ENCODE data around the gene MUC5AC. TPM values are rescaled to one million over a fixed set of nuclear protein-coding genes. Genes with fewer than 3 reads are reported as not detected.

The MUC5AC gene
- total RNA-seq, 4 donors from 2014 or later, result not detected

DNA sequence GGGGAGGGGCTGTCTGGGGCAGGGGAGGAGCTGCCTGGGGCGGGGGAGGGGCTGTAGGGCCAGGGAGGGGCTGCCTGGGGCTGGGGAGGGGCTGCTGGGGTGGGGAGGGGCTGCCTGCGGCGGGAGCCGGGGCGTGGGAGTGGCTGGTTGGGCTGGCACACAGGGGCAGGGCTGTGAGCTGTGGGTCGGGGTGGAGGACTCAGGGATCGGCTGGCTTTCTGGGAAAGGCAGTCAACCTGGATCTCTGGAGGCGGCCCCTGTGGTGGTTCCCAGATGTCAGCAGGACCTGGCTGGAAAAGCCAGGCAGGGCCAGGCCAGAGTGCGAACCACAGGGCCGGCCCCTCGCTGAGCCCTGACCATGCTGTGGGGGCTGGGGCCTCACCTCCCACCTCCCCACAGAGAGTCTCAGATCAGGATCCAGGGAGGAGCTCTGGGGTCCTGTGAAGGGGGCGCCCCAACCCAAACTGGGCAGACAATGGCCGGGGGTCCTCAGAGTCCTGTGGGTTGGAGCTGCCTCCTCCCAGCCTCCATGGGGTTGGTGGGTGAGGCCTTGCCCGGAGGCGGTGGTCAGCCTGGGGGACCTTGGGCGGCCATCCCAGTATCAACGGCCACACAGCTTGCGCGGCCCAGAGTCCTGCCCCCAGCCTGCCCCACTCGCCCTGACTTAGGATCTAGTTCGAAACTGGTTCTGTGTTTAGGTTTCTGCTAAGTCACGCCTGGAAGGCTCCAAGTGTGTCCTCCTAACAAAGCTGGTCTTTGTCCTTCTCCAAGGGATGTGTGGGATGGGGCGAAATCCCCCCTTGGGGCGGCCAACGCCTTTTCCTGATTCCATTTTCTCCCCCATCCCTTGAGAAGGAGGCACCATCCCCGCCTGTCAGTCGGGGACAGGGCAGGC is 67.0 kb downstream of the MUC5AC start:
- H3K4me1 ChIP-seq, result no peaks in the 10 kb centered on the region
- in situ Hi-C loops (cut with MboI; ENCODE audit: low sequenced_read_pairs in 4 of 4) (loop anchor here in 3 of 4 donors (25.0 kb wide), 1 partner anchor 288 kb away; no protein-coding TSS in a partner anchor), intact Hi-C loops (cut with DNase I; ENCODE audit: low total_unique reads) (no loop called here)
- no peaks in the 10 kb centered on the region for H3K9me3 ChIP-seq
- no peaks in the 10 kb centered on the region for H3K36me3 ChIP-seq
- no peak for TF ChIP-seq CTCF (IDR thresholded peaks at IDR 0.05 in 4 of 5, conservative IDR thresholded peaks at IDR 0.05 in 1 of 5)
- TF ChIP-seq POLR2A (IDR thresholded peaks at IDR 0.05), result no peak
- no peak overlapping the region for H3K27ac ChIP-seq
- H3K27me3 ChIP-seq, result peaks cover 34 to 55% (median 54%) of the 10 kb centered on the region in 3 donors
- DNase-seq (no peak), ATAC-seq (no peak)
- H3K4me3 ChIP-seq, result no peak overlapping the region

- Histone ChIP-seq H3K4me1 (no peaks in the 10 kb centered on the region), H3K27me3 (peaks cover 27 to 53% (median 52%) of the 10 kb centered on the region in 3 donors), H3K36me3 (no peaks in the 10 kb centered on the region), H3K27ac (no peak overlapping the region), H3K4me3 (no peak overlapping the region), H3K9me3 (no peaks in the 10 kb centered on the region)
- in situ Hi-C loops (cut with MboI; ENCODE audit: low sequenced_read_pairs in 4 of 4) (no loop called here), intact Hi-C loops (cut with DNase I; ENCODE audit: low total_unique reads) (no loop called here)
- DNase-seq (no peak), ATAC-seq (no peak)
- TF ChIP-seq CTCF (IDR thresholded peaks at IDR 0.05 in 4 of 5, conservative IDR thresholded peaks at IDR 0.05 in 1 of 5), result no peak
- TF ChIP-seq POLR2A (IDR thresholded peaks at IDR 0.05), result no peak
Observed at GRCh38 chr11:1225386-1226225, 67.9 kb downstream of the MUC5AC start.

- H3K27me3 ChIP-seq, result peaks cover 22 to 48% (median 48%) of the 10 kb centered on the region in 3 donors
- DNase-seq (no peak), ATAC-seq (no peak)
- no peak for TF ChIP-seq POLR2A (IDR thresholded peaks at IDR 0.05)
- TF ChIP-seq CTCF (IDR thresholded peaks at IDR 0.05 in 4 of 5, conservative IDR thresholded peaks at IDR 0.05 in 1 of 5), result no peak
- no peaks in the 10 kb centered on the region for H3K4me1 ChIP-seq
- intact Hi-C loops (cut with DNase I; ENCODE audit: low total_unique reads), result no loop called here
- in situ Hi-C loops (cut with MboI; ENCODE audit: low sequenced_read_pairs in 4 of 4), result no loop called here
- H3K4me3 ChIP-seq, result no peak overlapping the region
- no peaks in the 10 kb centered on the region for H3K9me3 ChIP-seq
- no peaks in the 10 kb centered on the region for H3K36me3 ChIP-seq
- no peak overlapping the region for H3K27ac ChIP-seq
Observed at GRCh38 chr11:1226226-1226985, 68.7 kb downstream of the MUC5AC start.

DNA sequence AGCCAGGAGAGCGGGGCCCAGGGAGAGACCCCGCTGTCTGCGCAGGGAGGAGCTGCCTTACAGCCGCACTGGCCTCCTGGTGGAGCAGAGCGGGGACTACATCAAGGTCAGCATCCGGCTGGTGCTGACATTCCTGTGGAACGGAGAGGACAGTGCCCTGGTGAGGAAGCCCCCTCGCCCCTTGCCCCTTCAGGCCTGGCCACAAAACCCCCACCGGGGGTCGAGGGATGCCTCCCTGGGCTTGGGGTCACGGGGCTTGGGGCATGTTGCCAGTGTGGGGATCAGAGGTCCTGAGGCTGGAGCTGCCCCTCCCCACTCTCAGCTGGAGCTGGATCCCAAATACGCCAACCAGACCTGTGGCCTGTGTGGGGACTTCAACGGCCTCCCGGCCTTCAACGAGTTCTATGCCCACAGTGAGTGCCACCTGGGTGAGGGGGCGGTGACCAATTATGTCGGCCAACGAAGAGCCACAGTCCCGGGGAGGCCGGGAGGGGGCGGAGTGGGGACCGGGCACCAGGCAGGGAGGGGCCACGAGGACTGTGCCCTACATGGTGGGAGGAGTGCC is 69.3 kb downstream of the MUC5AC start:
- intact Hi-C loops (cut with DNase I; ENCODE audit: low total_unique reads), result no loop called here
- ATAC-seq (no peak), DNase-seq (no peak)
- Histone ChIP-seq H3K27me3 (peaks cover 17 to 46% (median 42%) of the 10 kb centered on the region in 3 donors), H3K4me3 (no peak overlapping the region), H3K4me1 (no peaks in the 10 kb centered on the region), H3K9me3 (no peaks in the 10 kb centered on the region), H3K36me3 (no peaks in the 10 kb centered on the region), H3K27ac (no peak overlapping the region)
- TF ChIP-seq CTCF (IDR thresholded peaks at IDR 0.05 in 4 of 5, conservative IDR thresholded peaks at IDR 0.05 in 1 of 5) (no peak), POLR2A (IDR thresholded peaks at IDR 0.05) (no peak)
- in situ Hi-C loops (cut with MboI; ENCODE audit: low sequenced_read_pairs in 4 of 4), result no loop called here

All from gastrocnemius medialis (tissue), 4 donors.